HepG2 (cell line): Measurements from ENCODE around the gene BZW1. TPM values are rescaled to one million over a fixed set of nuclear protein-coding genes. Genes with fewer than 3 reads are reported as not detected.

ENCODE experiments used
- ARNT2 ChIP-seq: sonication (generic); formaldehyde crosslinking; IDR thresholded peaks from 2 replicates; pipeline ENCODE4 v1.8.0; 2022; ENCODE audit warnings: mild to moderate bottlenecking, low read depth, missing genetic modification reagents, moderate library complexity
- ATM ChIP-seq: fragments of 450-650 bp; IDR thresholded peaks from 2 replicates; pipeline ENCODE4 v1.7.1; 2017; ENCODE audit warnings: mild to moderate bottlenecking, borderline replicate concordance
- HMG20A ChIP-seq: IDR thresholded peaks from 2 replicates; pipeline ENCODE4 v1.6.1; 2016; ENCODE audit warnings: borderline replicate concordance
- JUNB ChIP-seq: sonication (generic); formaldehyde crosslinking; IDR thresholded peaks from 2 replicates; pipeline ENCODE4 v1.8.0; 2022; ENCODE audit warnings: missing genetic modification reagents, mild to moderate bottlenecking, borderline replicate concordance
- MYC ChIP-seq: sonication (generic); formaldehyde crosslinking; IDR thresholded peaks from 2 replicates; pipeline ENCODE4 v1.9.0; 2021; ENCODE audit warnings: missing genetic modification reagents, borderline replicate concordance
- MZF1 ChIP-seq: sonication (generic); formaldehyde crosslinking; IDR thresholded peaks from 2 replicates; pipeline ENCODE4 v1.8.1; 2023; ENCODE audit warnings: mild to moderate bottlenecking, missing genetic modification reagents, borderline replicate concordance
- NONO ChIP-seq, 2 experiments: fragments of 450-650 bp in 1 of 2; sonication (generic) in 1 of 2; formaldehyde crosslinking in 1 of 2; IDR thresholded peaks in 1 of 2; conservative IDR thresholded peaks in 1 of 2; 2 replicates each; pipeline versions ENCODE4 v1.6.1 to v1.8.0; 2017 to 2022; ENCODE audit warnings: mild to moderate bottlenecking in 1 of 2, missing genetic modification reagents in 1 of 2, moderate library complexity in 1 of 2
- NRL ChIP-seq: sonication (generic); formaldehyde crosslinking; IDR thresholded peaks from 2 replicates; pipeline ENCODE4 v1.5.0; 2020; ENCODE audit warnings: missing genetic modification reagents, mild to moderate bottlenecking, moderate library complexity, borderline replicate concordance
- TSC22D2 ChIP-seq: sonication (generic); formaldehyde crosslinking; IDR thresholded peaks from 2 replicates; pipeline ENCODE4 v1.5.1; 2020; ENCODE audit warnings: missing genetic modification reagents, mild to moderate bottlenecking, borderline replicate concordance
- ZNF17 ChIP-seq: sonication (generic); formaldehyde crosslinking; IDR thresholded peaks from 2 replicates; pipeline ENCODE4 v1.5.0; 2020; ENCODE audit warnings: mild to moderate bottlenecking, missing genetic modification reagents
- ZNF383 ChIP-seq: sonication (generic); formaldehyde crosslinking; IDR thresholded peaks from 2 replicates; pipeline ENCODE4 v1.4.0; 2020; ENCODE audit warnings: missing genetic modification reagents, mild to moderate bottlenecking, borderline replicate concordance
- ZNF7 ChIP-seq: IDR thresholded peaks from 2 replicates; pipeline ENCODE4 v1.6.1; 2016; ENCODE audit warnings: missing biosample characterization, missing genetic modification reagents
- ZNF713 ChIP-seq: sonication (generic); formaldehyde crosslinking; IDR thresholded peaks from 2 replicates; pipeline ENCODE4 v1.4.0; 2020; ENCODE audit warnings: mild to moderate bottlenecking, missing genetic modification reagents
- polyA plus RNA-seq, 8 experiments: library from polyadenylated mRNA; depleted of rRNA in 3 of 8; stranded (reverse) in 7 of 8; unstranded in 1 of 8; fragments of >200 nt; fragmentation: Illumina TruSeq in 4 of 8; extraction: Trizol in 4 of 8; gene quantifications; 2 replicates each; pipeline versions ENCODE4 v1.2.1 to v1.2.3, GENCODE V29; 2011 to 2016; ENCODE audit warnings: low read depth in 4 of 8, missing spikeins in 1 of 8, mixed read lengths in 1 of 8; ENCODE audit not compliant: insufficient read depth in 1 of 8
- total RNA-seq, 5 experiments: library from RNA; depleted of rRNA; stranded (reverse); fragments of >200 nt; fragmentation: Illumina TruSeq; extraction: Trizol; gene quantifications; 2 replicates each; pipeline ENCODE4 v1.2.3, GENCODE V29; 2016; ENCODE audit warnings: low read depth in 1 of 5
- TF ChIP-seq, protein P1 (sequence below): sonication (generic); formaldehyde crosslinking; IDR thresholded peaks from 2 replicates; pipeline ENCODE4 v1.5.1; 2020; ENCODE audit warnings: missing genetic modification reagents, mild to moderate bottlenecking, borderline replicate concordance
- TF ChIP-seq, protein P2 (sequence below): sonication (generic); formaldehyde crosslinking; IDR thresholded peaks from 2 replicates; pipeline ENCODE4 v1.4.0; 2020; ENCODE audit warnings: mild to moderate bottlenecking, missing genetic modification reagents
- TF ChIP-seq, protein P3 (sequence below): sonication (generic); formaldehyde crosslinking; conservative IDR thresholded peaks from 2 replicates; pipeline ENCODE4 v1.4.0; 2020; ENCODE audit warnings: missing genetic modification reagents
- TF ChIP-seq, protein P4 (sequence below): sonication (generic); formaldehyde crosslinking; IDR thresholded peaks from 2 replicates; pipeline ENCODE4 v1.4.0; 2020; ENCODE audit warnings: missing genetic modification reagents, borderline replicate concordance

Gene BZW1
- total and polyA plus RNA-seq, 2 of the 13 experiments (the other 11 are each of a cell fraction or from before 2014, with no cell fraction given), result 106 to 384 TPM

DNA sequence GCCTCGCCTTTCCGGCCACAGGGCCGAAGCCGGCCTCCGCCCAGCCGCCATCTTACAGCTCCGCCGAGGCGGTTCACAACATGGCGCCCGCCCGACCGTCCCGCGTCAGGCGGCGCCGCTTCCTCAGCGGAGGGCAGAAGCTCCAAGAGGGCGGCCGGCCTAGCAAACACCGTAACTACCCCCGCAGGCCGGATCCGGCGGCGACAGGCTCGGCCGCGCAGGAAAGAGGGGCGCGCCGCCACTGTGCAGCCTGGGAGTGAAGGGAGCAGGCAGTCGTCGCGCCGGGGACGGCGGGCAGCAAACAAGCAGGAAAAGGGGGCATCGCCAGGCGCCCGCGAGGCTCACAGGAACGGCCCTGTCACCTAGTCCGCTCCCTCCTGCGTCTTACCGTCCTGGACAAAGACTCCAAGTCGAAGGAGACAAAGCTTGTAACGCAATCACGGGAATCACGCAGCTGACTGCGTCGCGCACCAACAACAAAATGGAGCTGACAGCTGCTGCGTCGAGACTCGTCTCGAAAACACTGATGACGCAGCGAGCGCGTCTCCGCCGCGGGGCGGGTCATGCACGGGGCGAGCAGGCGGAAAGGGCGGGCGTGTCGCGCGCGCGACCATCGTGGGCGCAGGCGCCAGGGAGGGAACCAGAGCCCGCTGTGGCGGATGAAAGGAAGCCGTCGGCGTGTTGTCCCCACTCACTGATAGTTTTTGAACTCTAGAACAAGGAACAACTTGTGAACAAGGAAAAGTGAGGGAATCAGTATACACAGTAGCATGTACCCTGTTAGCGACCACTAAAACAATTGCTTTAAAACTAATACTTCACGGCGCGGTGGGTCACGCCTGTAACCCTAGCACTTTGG, 52.7 kb downstream of the BZW1 start, which contains the start of gene CLK1 (continued):
- TF ChIP-seq, protein P1, sequence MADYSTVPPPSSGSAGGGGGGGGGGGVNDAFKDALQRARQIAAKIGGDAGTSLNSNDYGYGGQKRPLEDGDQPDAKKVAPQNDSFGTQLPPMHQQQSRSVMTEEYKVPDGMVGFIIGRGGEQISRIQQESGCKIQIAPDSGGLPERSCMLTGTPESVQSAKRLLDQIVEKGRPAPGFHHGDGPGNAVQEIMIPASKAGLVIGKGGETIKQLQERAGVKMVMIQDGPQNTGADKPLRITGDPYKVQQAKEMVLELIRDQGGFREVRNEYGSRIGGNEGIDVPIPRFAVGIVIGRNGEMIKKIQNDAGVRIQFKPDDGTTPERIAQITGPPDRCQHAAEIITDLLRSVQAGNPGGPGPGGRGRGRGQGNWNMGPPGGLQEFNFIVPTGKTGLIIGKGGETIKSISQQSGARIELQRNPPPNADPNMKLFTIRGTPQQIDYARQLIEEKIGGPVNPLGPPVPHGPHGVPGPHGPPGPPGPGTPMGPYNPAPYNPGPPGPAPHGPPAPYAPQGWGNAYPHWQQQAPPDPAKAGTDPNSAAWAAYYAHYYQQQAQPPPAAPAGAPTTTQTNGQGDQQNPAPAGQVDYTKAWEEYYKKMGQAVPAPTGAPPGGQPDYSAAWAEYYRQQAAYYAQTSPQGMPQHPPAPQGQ, result 0 out of 2 replicates have a peak, but pooled peaks have one; percentile 74
- TF ChIP-seq, protein P2, sequence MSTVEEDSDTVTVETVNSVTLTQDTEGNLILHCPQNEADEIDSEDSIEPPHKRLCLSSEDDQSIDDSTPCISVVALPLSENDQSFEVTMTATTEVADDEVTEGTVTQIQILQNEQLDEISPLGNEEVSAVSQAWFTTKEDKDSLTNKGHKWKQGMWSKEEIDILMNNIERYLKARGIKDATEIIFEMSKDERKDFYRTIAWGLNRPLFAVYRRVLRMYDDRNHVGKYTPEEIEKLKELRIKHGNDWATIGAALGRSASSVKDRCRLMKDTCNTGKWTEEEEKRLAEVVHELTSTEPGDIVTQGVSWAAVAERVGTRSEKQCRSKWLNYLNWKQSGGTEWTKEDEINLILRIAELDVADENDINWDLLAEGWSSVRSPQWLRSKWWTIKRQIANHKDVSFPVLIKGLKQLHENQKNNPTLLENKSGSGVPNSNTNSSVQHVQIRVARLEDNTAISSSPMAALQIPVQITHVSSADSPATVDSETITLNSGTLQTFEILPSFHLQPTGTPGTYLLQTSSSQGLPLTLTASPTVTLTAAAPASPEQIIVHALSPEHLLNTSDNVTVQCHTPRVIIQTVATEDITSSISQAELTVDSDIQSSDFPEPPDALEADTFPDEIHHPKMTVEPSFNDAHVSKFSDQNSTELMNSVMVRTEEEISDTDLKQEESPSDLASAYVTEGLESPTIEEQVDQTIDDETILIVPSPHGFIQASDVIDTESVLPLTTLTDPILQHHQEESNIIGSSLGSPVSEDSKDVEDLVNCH (CRISPR knock-in tag), result peak; percentile 89; the same call in 1 of the 2 replicates
- peak; percentile 97 for TF ChIP-seq TSC22D2 (CRISPR knock-in tag)
- TF ChIP-seq, protein P3, sequence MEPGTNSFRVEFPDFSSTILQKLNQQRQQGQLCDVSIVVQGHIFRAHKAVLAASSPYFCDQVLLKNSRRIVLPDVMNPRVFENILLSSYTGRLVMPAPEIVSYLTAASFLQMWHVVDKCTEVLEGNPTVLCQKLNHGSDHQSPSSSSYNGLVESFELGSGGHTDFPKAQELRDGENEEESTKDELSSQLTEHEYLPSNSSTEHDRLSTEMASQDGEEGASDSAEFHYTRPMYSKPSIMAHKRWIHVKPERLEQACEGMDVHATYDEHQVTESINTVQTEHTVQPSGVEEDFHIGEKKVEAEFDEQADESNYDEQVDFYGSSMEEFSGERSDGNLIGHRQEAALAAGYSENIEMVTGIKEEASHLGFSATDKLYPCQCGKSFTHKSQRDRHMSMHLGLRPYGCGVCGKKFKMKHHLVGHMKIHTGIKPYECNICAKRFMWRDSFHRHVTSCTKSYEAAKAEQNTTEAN, result peak; percentile 94
- peak; percentile 98 for TF ChIP-seq NRL (CRISPR knock-in tag)
- peak; percentile 90 for TF ChIP-seq ZNF713 (CRISPR knock-in tag)
- no peak; the same call in 1 of the 2 replicates for TF ChIP-seq JUNB (CRISPR knock-in tag)
- TF ChIP-seq ARNT2, result peak; percentile 98
- TF ChIP-seq, protein P4, sequence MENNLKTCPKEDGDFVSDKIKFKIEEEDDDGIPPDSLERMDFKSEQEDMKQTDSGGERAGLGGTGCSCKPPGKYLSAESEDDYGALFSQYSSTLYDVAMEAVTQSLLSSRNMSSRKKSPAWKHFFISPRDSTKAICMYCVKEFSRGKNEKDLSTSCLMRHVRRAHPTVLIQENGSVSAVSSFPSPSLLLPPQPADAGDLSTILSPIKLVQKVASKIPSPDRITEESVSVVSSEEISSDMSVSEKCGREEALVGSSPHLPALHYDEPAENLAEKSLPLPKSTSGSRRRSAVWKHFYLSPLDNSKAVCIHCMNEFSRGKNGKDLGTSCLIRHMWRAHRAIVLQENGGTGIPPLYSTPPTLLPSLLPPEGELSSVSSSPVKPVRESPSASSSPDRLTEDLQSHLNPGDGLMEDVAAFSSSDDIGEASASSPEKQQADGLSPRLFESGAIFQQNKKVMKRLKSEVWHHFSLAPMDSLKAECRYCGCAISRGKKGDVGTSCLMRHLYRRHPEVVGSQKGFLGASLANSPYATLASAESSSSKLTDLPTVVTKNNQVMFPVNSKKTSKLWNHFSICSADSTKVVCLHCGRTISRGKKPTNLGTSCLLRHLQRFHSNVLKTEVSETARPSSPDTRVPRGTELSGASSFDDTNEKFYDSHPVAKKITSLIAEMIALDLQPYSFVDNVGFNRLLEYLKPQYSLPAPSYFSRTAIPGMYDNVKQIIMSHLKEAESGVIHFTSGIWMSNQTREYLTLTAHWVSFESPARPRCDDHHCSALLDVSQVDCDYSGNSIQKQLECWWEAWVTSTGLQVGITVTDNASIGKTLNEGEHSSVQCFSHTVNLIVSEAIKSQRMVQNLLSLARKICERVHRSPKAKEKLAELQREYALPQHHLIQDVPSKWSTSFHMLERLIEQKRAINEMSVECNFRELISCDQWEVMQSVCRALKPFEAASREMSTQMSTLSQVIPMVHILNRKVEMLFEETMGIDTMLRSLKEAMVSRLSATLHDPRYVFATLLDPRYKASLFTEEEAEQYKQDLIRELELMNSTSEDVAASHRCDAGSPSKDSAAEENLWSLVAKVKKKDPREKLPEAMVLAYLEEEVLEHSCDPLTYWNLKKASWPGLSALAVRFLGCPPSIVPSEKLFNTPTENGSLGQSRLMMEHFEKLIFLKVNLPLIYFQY (CRISPR knock-in tag), result peak; percentile 79; the same call in 1 of the 2 replicates
- no peak for TF ChIP-seq ZNF17 (CRISPR knock-in tag)
- TF ChIP-seq ZNF7 (CRISPR knock-in tag), result no peak
- TF ChIP-seq MZF1 (CRISPR knock-in tag), result no peak; the same call in 1 of the 2 replicates
- TF ChIP-seq NONO (IDR thresholded peaks at IDR 0.05), result no peak
- TF ChIP-seq NONO (CRISPR knock-in tag; conservative IDR thresholded peaks at IDR 0.05), result peak; percentile 99
- TF ChIP-seq HMG20A (CRISPR knock-in tag), result peak; percentile 53; the same call in 1 of the 2 replicates
- peak; percentile 93 for TF ChIP-seq MYC (CRISPR knock-in tag)
- peak; percentile 94 for TF ChIP-seq ZNF383 (CRISPR knock-in tag)
- TF ChIP-seq ATM, result no peak
